GM06990 (cell line): ENCODE measurements around the gene MS4A4E.
A peak's percentile ranks its signal among the peaks of the same experiment; 100 is the strongest.

ENCODE experiments used
- DNase-seq: peaks from one replicate; pipeline ENCODE4 v3.0.0-alpha.2; 2011; ENCODE audit not compliant: insufficient read length; ENCODE audit errors: extremely low read depth
- H3K27me3 ChIP-seq: replicated peaks from 2 replicates; pipeline ENCODE4 v1.6.0; 2011; ENCODE audit warnings: low read length; ENCODE audit not compliant: control insufficient read depth, insufficient read depth
- H3K36me3 ChIP-seq: 2 replicates; pipeline ENCODE4 v1.5.1; 2011; ENCODE audit warnings: low read length; ENCODE audit not compliant: control insufficient read depth, insufficient read depth
- H3K4me3 ChIP-seq: replicated peaks from 2 replicates; pipeline ENCODE4 v1.5.1; 2011; ENCODE audit warnings: low read depth, mild to moderate bottlenecking, control low read depth, low read length
- TF ChIP-seq, protein P1 (sequence below): IDR thresholded peaks from 2 replicates; pipeline ENCODE4 v1.5.1; 2011; ENCODE audit warnings: low read length, control low read depth, mild to moderate bottlenecking, inconsistent platforms; ENCODE audit not compliant: insufficient read depth, poor library complexity, severe bottlenecking

Gene MS4A4E

DNA sequence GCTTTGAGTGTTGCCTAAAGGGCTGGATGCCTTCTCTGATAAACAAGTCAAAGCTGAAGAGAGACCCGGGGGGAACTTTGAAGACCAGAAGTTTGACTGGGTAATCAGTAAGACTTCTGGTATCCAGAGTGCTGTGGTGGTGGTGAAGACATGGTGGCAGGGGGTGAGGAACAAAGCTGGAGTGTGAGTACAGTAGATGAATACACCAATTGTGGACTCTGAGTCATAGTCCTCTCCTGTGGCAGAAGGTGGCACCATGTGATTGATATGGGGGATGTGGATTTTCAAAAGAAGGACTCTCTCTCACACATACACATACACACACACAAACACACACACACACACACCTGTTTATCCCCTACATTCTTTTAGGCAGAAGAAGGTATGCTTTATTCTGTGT lies 72.4 kb downstream of the MS4A4E start:
- TF ChIP-seq, protein P1, sequence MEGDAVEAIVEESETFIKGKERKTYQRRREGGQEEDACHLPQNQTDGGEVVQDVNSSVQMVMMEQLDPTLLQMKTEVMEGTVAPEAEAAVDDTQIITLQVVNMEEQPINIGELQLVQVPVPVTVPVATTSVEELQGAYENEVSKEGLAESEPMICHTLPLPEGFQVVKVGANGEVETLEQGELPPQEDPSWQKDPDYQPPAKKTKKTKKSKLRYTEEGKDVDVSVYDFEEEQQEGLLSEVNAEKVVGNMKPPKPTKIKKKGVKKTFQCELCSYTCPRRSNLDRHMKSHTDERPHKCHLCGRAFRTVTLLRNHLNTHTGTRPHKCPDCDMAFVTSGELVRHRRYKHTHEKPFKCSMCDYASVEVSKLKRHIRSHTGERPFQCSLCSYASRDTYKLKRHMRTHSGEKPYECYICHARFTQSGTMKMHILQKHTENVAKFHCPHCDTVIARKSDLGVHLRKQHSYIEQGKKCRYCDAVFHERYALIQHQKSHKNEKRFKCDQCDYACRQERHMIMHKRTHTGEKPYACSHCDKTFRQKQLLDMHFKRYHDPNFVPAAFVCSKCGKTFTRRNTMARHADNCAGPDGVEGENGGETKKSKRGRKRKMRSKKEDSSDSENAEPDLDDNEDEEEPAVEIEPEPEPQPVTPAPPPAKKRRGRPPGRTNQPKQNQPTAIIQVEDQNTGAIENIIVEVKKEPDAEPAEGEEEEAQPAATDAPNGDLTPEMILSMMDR = no peak
- Histone ChIP-seq H3K27me3 (no peaks in the 10 kb centered on the region), H3K36me3 (no peaks in the 10 kb centered on the region), H3K4me3 (no peak overlapping the region)
- DNase-seq = no peak

GRCh38 chr11:60169264-60169915 lies 73.5 kb downstream of the MS4A4E start:
- Histone ChIP-seq H3K36me3 (no peaks in the 10 kb centered on the region), H3K27me3 (no peaks in the 10 kb centered on the region), H3K4me3 (no peak overlapping the region)
- TF ChIP-seq, protein P1 = peak; percentile 39
- DNase-seq = peak; percentile 38

GRCh38 chr11:60168306-60168705 lies 74.6 kb downstream of the MS4A4E start:
- TF ChIP-seq, protein P1 = no peak
- Histone ChIP-seq H3K36me3 (no peaks in the 10 kb centered on the region), H3K4me3 (no peak overlapping the region), H3K27me3 (no peaks in the 10 kb centered on the region)
- DNase-seq = peak; percentile 30

DNA sequence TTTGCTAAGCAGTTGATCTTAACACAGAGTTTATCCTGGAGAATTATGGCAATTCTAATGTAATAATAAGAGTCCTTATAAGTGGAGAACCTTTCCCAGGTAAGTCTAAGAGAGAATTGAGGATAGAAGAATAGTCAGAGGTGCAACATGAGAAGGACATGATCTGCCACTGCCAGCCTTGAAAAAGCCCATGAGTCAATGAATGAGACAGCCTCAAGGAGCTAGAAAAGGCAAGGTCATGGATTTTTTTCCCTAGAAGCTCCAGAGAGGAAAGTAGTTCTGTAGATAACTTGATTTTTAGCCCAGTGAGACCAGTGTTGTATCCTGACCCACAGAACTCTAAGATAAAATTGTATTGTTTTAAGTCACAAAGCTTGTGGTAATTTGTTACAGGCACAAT lies 77.0 kb downstream of the MS4A4E start:
- no peak for DNase-seq
- H3K27me3 ChIP-seq = no peaks in the 10 kb centered on the region; the same call in 1 of the 2 replicates
- TF ChIP-seq, protein P1 = no peak

DNA sequence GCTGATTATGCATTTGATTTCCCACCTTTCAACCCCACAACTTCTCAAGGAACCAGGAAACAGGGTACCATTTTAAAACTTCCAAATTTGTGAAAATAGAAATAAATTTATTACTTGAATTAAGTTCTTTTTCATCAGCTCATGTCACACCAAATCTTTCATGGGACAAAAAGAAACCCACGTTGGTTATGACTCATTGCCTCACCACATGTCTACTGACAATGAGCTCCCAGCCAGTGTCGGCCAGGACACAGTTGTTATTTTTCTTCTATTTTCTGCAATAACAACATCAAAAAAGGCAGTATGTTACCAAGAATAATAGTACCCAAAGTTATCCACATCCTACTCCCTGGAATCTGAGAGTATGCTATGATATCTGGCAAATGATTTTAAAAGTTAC lies 77.4 kb downstream of the MS4A4E start:
- no peak overlapping the region for H3K4me3 ChIP-seq
- DNase-seq = no peak
- TF ChIP-seq, protein P1 = no peak
- no peaks in the 10 kb centered on the region for H3K36me3 ChIP-seq
- H3K27me3 ChIP-seq = no peaks in the 10 kb centered on the region; the same call in 1 of the 2 replicates

More for the DNA sequence above, 77.0 kb downstream of the MS4A4E start:
- Histone ChIP-seq H3K4me3 (no peak overlapping the region), H3K36me3 (no peaks in the 10 kb centered on the region)
